ENCODE measurements around the gene DPP9.

DNA sequence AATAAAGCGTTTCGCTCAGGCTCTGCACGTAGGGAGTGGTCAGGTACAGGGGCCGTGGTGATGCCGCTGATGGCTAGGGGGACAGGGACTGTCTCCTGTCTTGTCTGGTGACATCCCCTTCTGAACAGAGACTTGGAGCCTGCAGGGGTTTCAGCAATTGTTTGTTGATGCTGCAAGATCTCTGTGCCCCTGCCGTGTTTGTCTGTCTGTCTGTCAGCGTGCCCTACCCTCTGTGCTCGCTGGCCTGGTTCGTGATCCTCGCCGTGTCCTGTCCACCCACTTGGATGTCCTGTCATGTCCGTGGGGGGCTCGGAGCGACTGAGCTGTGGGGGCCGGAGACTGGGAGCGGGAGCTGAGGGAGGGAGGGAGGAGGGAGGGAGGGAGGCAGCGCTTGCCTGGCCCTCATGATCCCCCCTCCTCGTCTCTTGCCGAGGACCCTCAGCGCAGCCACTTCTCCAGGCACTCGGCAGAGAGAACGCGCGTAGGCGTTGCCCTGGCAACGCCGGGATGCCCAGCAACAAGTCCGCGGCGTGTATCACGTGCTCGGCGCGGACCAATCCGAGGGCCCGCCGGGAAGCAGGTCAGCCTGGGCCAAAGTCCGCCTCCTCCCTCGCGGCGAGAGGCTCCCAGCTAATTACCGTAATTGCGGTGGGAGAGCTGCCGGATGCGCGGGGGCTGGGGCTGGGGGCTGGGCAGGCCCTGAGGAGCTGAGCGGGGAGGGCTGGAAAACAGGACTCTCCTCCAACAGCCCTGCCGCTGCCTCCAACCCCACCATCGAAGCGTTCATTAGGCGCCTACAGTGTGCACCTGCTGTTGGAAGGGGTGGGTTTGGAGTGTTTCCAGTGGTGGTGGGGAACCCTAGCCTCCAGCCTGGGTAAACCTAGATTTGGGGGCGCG, 36.0 kb upstream of the DPP9 start:
- TF ChIP-seq EZH2 (IDR thresholded peaks at IDR 0.05; ENCODE audit: low read length, unreplicated experiment): no peak
- TF ChIP-seq, protein P1, sequence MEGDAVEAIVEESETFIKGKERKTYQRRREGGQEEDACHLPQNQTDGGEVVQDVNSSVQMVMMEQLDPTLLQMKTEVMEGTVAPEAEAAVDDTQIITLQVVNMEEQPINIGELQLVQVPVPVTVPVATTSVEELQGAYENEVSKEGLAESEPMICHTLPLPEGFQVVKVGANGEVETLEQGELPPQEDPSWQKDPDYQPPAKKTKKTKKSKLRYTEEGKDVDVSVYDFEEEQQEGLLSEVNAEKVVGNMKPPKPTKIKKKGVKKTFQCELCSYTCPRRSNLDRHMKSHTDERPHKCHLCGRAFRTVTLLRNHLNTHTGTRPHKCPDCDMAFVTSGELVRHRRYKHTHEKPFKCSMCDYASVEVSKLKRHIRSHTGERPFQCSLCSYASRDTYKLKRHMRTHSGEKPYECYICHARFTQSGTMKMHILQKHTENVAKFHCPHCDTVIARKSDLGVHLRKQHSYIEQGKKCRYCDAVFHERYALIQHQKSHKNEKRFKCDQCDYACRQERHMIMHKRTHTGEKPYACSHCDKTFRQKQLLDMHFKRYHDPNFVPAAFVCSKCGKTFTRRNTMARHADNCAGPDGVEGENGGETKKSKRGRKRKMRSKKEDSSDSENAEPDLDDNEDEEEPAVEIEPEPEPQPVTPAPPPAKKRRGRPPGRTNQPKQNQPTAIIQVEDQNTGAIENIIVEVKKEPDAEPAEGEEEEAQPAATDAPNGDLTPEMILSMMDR (conservative IDR thresholded peaks at IDR 0.05; ENCODE audit: low read depth, low read length): no peak
